Measurements from ENCODE around the gene ACAP3.

The ACAP3 gene

GRCh38 chr1:1242461-1243265 lies 65.1 kb downstream of the ACAP3 start:
- in situ Hi-C loops (cut with MboI; ENCODE audit: low pct_unique_long_range_greater_than_20kb, low sequenced_read_pairs), result loop anchor here (25.0 kb wide), 1 partner anchor 105 kb away; no protein-coding TSS in a partner anchor
- no peak for DNase-seq

Data from KBM-7 (cell line).